HCT116 (cell line): ENCODE data around the gene MBNL2.

Experiments used
- CTCF ChIP-seq, 3 experiments: fragments of 200-600 bp in 1 of 3; sonication (generic) in 1 of 3; IDR thresholded peaks in 2 of 3; conservative IDR thresholded peaks in 1 of 3; 2 replicates each; pipeline ENCODE4 v1.5.1; 2012 to 2017; ENCODE audit warnings: low read depth in 2 of 3, low read length in 2 of 3, antibody characterized with exemption in 1 of 3, borderline replicate concordance in 1 of 3, control low read depth in 1 of 3, mild to moderate bottlenecking in 1 of 3, mixed read lengths in 1 of 3, mixed run types in 1 of 3, moderate library complexity in 1 of 3; ENCODE audit not compliant: insufficient read depth in 1 of 3
- EGR1 ChIP-seq: IDR thresholded peaks from 2 replicates; pipeline ENCODE4 v1.6.1; 2012; ENCODE audit warnings: low read depth
- EZH2 ChIP-seq: fragments of 200-600 bp; sonication (generic); IDR thresholded peaks from 2 replicates; pipeline ENCODE4 v1.6.1; 2017; ENCODE audit warnings: antibody characterized with exemption, mixed run types
- EZH2phosphoT487 ChIP-seq: fragments of 200-600 bp; IDR thresholded peaks from 2 replicates; pipeline ENCODE4 v1.6.1; 2018; ENCODE audit warnings: antibody characterized with exemption, borderline replicate concordance
- JUND ChIP-seq: IDR thresholded peaks from 2 replicates; pipeline ENCODE4 v1.6.1; 2012
- MAX ChIP-seq: IDR thresholded peaks from 2 replicates; pipeline ENCODE4 v1.6.1; 2012
- POLR2A ChIP-seq: IDR thresholded peaks from 2 replicates; pipeline ENCODE4 v1.7.0; 2011; ENCODE audit warnings: borderline replicate concordance; ENCODE audit not compliant: insufficient read depth, insufficient read length; ENCODE audit errors: extremely low read depth
- POLR2AphosphoS5 ChIP-seq: IDR thresholded peaks from 2 replicates; pipeline ENCODE4 v1.6.1; 2011; ENCODE audit warnings: mild to moderate bottlenecking, low read depth, low read length, moderate library complexity
- ZNF274 ChIP-seq: fragments of 200-500 bp; sonication (Bioruptor generic); IDR thresholded peaks from 2 replicates; pipeline ENCODE4 v1.6.1; 2014; ENCODE audit warnings: mild to moderate bottlenecking, low read depth, low read length, inconsistent platforms

- TF ChIP-seq POLR2A (no peak), CTCF (IDR thresholded peaks at IDR 0.05 in 2 of 3, conservative IDR thresholded peaks at IDR 0.05 in 1 of 3; ENCODE audit: borderline replicate concordance in 1 of 3, insufficient read depth in 1 of 3, low read depth in 2 of 3, low read length in 2 of 3) (no peak), EZH2 (no peak), EZH2phosphoT487 (no peak), ZNF274 (no peak), POLR2AphosphoS5 (no peak), JUND (no peak), MAX (no peak), EGR1 (no peak)
Measured at GRCh38 chr13:97395447-97396136, 173.5 kb downstream of the MBNL2 start.
